ENCODE measurements around the gene ITSN2.
"Not testable (repeated sequence)": the region's sequence is repeated elsewhere in the genome, so short reads cannot be mapped to it uniquely, and the experiment has no call there.

DNA sequence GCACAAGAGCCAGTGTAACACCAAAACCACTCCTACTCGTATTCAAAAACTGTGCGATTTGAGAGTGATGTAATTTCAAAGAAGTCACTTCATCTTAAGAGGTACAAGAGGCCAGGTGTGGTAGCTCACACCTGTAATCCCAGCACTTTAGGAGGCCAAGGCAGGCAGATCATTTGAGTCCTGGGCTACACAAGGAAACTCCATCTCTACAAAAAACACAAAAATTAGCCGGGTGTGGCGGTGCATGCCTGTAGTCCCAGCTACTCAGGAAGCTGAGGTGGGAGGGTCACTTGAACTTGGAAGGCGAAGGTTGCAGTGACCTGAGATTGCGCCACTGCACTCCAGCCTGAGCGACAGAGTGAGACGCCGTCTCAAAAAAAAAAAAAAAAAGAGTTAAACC lies 21.2 kb downstream of the ITSN2 start:
- TF ChIP-seq, protein P1, sequence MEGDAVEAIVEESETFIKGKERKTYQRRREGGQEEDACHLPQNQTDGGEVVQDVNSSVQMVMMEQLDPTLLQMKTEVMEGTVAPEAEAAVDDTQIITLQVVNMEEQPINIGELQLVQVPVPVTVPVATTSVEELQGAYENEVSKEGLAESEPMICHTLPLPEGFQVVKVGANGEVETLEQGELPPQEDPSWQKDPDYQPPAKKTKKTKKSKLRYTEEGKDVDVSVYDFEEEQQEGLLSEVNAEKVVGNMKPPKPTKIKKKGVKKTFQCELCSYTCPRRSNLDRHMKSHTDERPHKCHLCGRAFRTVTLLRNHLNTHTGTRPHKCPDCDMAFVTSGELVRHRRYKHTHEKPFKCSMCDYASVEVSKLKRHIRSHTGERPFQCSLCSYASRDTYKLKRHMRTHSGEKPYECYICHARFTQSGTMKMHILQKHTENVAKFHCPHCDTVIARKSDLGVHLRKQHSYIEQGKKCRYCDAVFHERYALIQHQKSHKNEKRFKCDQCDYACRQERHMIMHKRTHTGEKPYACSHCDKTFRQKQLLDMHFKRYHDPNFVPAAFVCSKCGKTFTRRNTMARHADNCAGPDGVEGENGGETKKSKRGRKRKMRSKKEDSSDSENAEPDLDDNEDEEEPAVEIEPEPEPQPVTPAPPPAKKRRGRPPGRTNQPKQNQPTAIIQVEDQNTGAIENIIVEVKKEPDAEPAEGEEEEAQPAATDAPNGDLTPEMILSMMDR (conservative IDR thresholded peaks at IDR 0.05; ENCODE audit: low read depth, low read length): not testable (repeated sequence)
- not testable (repeated sequence) for TF ChIP-seq EZH2 (IDR thresholded peaks at IDR 0.05; ENCODE audit: low read length, unreplicated experiment); EZH2phosphoT487 (IDR thresholded peaks at IDR 0.05; ENCODE audit: borderline replicate concordance, low read length)
